Fibroblast of lung (primary cell): ENCODE measurements around the gene ZNF84.

Source experiments
- EZH2 ChIP-seq: IDR thresholded peaks from 2 replicates; pipeline ENCODE4 v1.5.1; 2012; ENCODE audit warnings: low read length, control low read depth, mild to moderate bottlenecking; ENCODE audit errors: missing control alignments
- TF ChIP-seq, protein P1 (sequence below), 2 donors: IDR thresholded peaks in 1 of 2; conservative IDR thresholded peaks in 1 of 2; 1 replicate in 1 of 2; 2 replicates in 1 of 2; pipeline ENCODE4 v1.5.1; 2011 to 2012; ENCODE audit warnings: low read length in 2 of 2, control low read depth in 1 of 2, inconsistent platforms in 1 of 2, low read depth in 1 of 2, mild to moderate bottlenecking in 1 of 2

DNA sequence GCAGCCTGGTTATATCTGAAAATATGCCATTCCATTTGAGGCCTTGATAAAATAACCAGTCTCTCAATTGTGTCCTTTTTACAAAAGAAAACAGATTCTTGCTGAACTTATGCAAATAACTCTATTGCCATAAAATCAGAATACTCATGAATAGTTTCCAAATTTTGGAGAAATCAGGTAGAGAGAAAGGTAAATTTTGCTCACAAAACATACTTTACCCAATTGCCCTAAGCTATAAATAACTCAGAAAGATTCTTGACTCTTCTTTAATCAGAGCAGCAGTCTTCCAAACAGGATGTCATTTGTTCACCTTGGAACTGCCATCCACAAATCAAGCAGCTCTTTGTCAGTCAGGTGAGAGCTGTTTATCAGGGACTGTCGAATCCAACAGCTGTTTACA, 38.6 kb upstream of the ZNF84 start:
- TF ChIP-seq, protein P1, sequence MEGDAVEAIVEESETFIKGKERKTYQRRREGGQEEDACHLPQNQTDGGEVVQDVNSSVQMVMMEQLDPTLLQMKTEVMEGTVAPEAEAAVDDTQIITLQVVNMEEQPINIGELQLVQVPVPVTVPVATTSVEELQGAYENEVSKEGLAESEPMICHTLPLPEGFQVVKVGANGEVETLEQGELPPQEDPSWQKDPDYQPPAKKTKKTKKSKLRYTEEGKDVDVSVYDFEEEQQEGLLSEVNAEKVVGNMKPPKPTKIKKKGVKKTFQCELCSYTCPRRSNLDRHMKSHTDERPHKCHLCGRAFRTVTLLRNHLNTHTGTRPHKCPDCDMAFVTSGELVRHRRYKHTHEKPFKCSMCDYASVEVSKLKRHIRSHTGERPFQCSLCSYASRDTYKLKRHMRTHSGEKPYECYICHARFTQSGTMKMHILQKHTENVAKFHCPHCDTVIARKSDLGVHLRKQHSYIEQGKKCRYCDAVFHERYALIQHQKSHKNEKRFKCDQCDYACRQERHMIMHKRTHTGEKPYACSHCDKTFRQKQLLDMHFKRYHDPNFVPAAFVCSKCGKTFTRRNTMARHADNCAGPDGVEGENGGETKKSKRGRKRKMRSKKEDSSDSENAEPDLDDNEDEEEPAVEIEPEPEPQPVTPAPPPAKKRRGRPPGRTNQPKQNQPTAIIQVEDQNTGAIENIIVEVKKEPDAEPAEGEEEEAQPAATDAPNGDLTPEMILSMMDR (conservative IDR thresholded peaks at IDR 0.05 in 1 of 2, IDR thresholded peaks at IDR 0.05 in 1 of 2; ENCODE audit: low read depth in 1 of 2, low read length in 2 of 2), result no peak
- TF ChIP-seq EZH2, result no peak
